ENCODE results near the gene AP4B1.

The AP4B1 gene

GRCh38 chr1:113929750-113930498 is 25.3 kb upstream of the AP4B1 start:
- Histone ChIP-seq H3K9ac (ENCODE audit: low read length) (peak overlapping the region; percentile 93), H3K4me1 (ENCODE audit: control insufficient read depth, insufficient read depth, low read length) (peaks cover 28% of the 10 kb centered on the region)
- peak; percentile 73 for DNase-seq (ENCODE audit: low read depth)

GRCh38 chr1:113928941-113929749 is 24.5 kb upstream of the AP4B1 start, which contains the start of gene HIPK1:
Gene HIPK1, plus strand, starts transcription at chr1:113929324.
- H3K9me3 ChIP-seq (ENCODE audit: control insufficient read depth, low read length): no peaks in the 10 kb centered on the region
- no peaks in the 10 kb centered on the region for H3K36me3 ChIP-seq (ENCODE audit: control insufficient read depth, insufficient read depth, low read length, severe bottlenecking)
- DNase-seq (ENCODE audit: low read depth): peak; percentile 98
- peak within 1 kb of the TSS; percentile 93 for H3K4me3 ChIP-seq (ENCODE audit: low read length)
- H3K9ac ChIP-seq (ENCODE audit: low read length): peak within 1 kb of the TSS; percentile 95
- H3K4me1 ChIP-seq (ENCODE audit: control insufficient read depth, insufficient read depth, low read length): peaks cover 28% of the 10 kb centered on the region
- H3K27me3 ChIP-seq (replicated peaks; ENCODE audit: control insufficient read depth, insufficient read depth, low read length): no peaks in the 10 kb centered on the region

More at GRCh38 chr1:113929750-113930498, 25.3 kb upstream of the AP4B1 start:
- H3K9me3 ChIP-seq (ENCODE audit: control insufficient read depth, low read length): no peaks in the 10 kb centered on the region
- H3K27me3 ChIP-seq (replicated peaks; ENCODE audit: control insufficient read depth, insufficient read depth, low read length): no peaks in the 10 kb centered on the region
- H3K36me3 ChIP-seq (ENCODE audit: control insufficient read depth, insufficient read depth, low read length, severe bottlenecking): no peaks in the 10 kb centered on the region
- peak overlapping the region; percentile 93 for H3K4me3 ChIP-seq (ENCODE audit: low read length)

GRCh38 chr1:113928187-113928930 is 23.8 kb upstream of the AP4B1 start:
- Histone ChIP-seq H3K4me3 (ENCODE audit: low read length) (peak overlapping the region; percentile 93), H3K36me3 (ENCODE audit: control insufficient read depth, insufficient read depth, low read length, severe bottlenecking) (no peaks in the 10 kb centered on the region), H3K4me1 (ENCODE audit: control insufficient read depth, insufficient read depth, low read length) (peaks cover 28% of the 10 kb centered on the region), H3K9me3 (ENCODE audit: control insufficient read depth, low read length) (no peaks in the 10 kb centered on the region), H3K27me3 (replicated peaks; ENCODE audit: control insufficient read depth, insufficient read depth, low read length) (no peaks in the 10 kb centered on the region), H3K9ac (ENCODE audit: low read length) (peak overlapping the region; percentile 95)
- DNase-seq (ENCODE audit: low read depth): peak; percentile 67

- Histone ChIP-seq H3K9me3 (ENCODE audit: control insufficient read depth, low read length) (no peaks in the 10 kb centered on the region), H3K36me3 (ENCODE audit: control insufficient read depth, insufficient read depth, low read length, severe bottlenecking) (no peaks in the 10 kb centered on the region), H3K27me3 (replicated peaks; ENCODE audit: control insufficient read depth, insufficient read depth, low read length) (no peaks in the 10 kb centered on the region), H3K4me3 (ENCODE audit: low read length) (no peak overlapping the region), H3K9ac (ENCODE audit: low read length) (no peak overlapping the region), H3K4me1 (ENCODE audit: control insufficient read depth, insufficient read depth, low read length) (peaks cover 10% of the 10 kb centered on the region)
- no peak for DNase-seq (ENCODE audit: low read depth)
These were observed 19.9 kb upstream of the AP4B1 start for GRCh38 chr1:113924473-113924872.

GRCh38 chr1:113922957-113923356 is 18.4 kb upstream of the AP4B1 start:
- Histone ChIP-seq H3K9me3 (ENCODE audit: control insufficient read depth, low read length) (no peaks in the 10 kb centered on the region), H3K36me3 (ENCODE audit: control insufficient read depth, insufficient read depth, low read length, severe bottlenecking) (no peaks in the 10 kb centered on the region), H3K27me3 (replicated peaks; ENCODE audit: control insufficient read depth, insufficient read depth, low read length) (no peaks in the 10 kb centered on the region), H3K4me3 (ENCODE audit: low read length) (no peak overlapping the region), H3K9ac (ENCODE audit: low read length) (no peak overlapping the region), H3K4me1 (ENCODE audit: control insufficient read depth, insufficient read depth, low read length) (peaks cover 2% of the 10 kb centered on the region)
- DNase-seq (ENCODE audit: low read depth): no peak

- Histone ChIP-seq H3K9ac (ENCODE audit: low read length) (no peak overlapping the region), H3K36me3 (ENCODE audit: control insufficient read depth, insufficient read depth, low read length, severe bottlenecking) (no peaks in the 10 kb centered on the region), H3K9me3 (ENCODE audit: control insufficient read depth, low read length) (no peaks in the 10 kb centered on the region), H3K4me1 (ENCODE audit: control insufficient read depth, insufficient read depth, low read length) (peaks cover 3% of the 10 kb centered on the region), H3K27me3 (replicated peaks; ENCODE audit: control insufficient read depth, insufficient read depth, low read length) (no peaks in the 10 kb centered on the region), H3K4me3 (ENCODE audit: low read length) (no peak overlapping the region)
- no peak for DNase-seq (ENCODE audit: low read depth)
These were observed 13.6 kb upstream of the AP4B1 start for GRCh38 chr1:113918243-113918642.

GRCh38 chr1:113917400-113918082 is 12.9 kb upstream of the AP4B1 start:
- DNase-seq (ENCODE audit: low read depth): peak; percentile 20
- Histone ChIP-seq H3K4me3 (ENCODE audit: low read length) (no peak overlapping the region), H3K27me3 (replicated peaks; ENCODE audit: control insufficient read depth, insufficient read depth, low read length) (no peaks in the 10 kb centered on the region), H3K9ac (ENCODE audit: low read length) (no peak overlapping the region), H3K9me3 (ENCODE audit: control insufficient read depth, low read length) (no peaks in the 10 kb centered on the region), H3K4me1 (ENCODE audit: control insufficient read depth, insufficient read depth, low read length) (peaks cover 10% of the 10 kb centered on the region), H3K36me3 (ENCODE audit: control insufficient read depth, insufficient read depth, low read length, severe bottlenecking) (no peaks in the 10 kb centered on the region)

GRCh38 chr1:113916974-113917373 is 12.4 kb upstream of the AP4B1 start:
- no peak for DNase-seq (ENCODE audit: low read depth)
- H3K36me3 ChIP-seq (ENCODE audit: control insufficient read depth, insufficient read depth, low read length, severe bottlenecking): no peaks in the 10 kb centered on the region
- H3K9ac ChIP-seq (ENCODE audit: low read length): no peak overlapping the region
- H3K9me3 ChIP-seq (ENCODE audit: control insufficient read depth, low read length): no peaks in the 10 kb centered on the region
- peaks cover 13% of the 10 kb centered on the region for H3K4me1 ChIP-seq (ENCODE audit: control insufficient read depth, insufficient read depth, low read length)
- H3K4me3 ChIP-seq (ENCODE audit: low read length): no peak overlapping the region
- no peaks in the 10 kb centered on the region for H3K27me3 ChIP-seq (replicated peaks; ENCODE audit: control insufficient read depth, insufficient read depth, low read length)

- no peaks in the 10 kb centered on the region for H3K9me3 ChIP-seq (ENCODE audit: control insufficient read depth, low read length)
- DNase-seq (ENCODE audit: low read depth): no peak
- peaks cover 13% of the 10 kb centered on the region for H3K36me3 ChIP-seq (ENCODE audit: control insufficient read depth, insufficient read depth, low read length, severe bottlenecking)
- H3K27me3 ChIP-seq (replicated peaks; ENCODE audit: control insufficient read depth, insufficient read depth, low read length): no peaks in the 10 kb centered on the region
- H3K4me1 ChIP-seq (ENCODE audit: control insufficient read depth, insufficient read depth, low read length): peaks cover 13% of the 10 kb centered on the region
- no peak overlapping the region for H3K4me3 ChIP-seq (ENCODE audit: low read length)
- H3K9ac ChIP-seq (ENCODE audit: low read length): no peak overlapping the region
These were observed 9.5 kb upstream of the AP4B1 start for GRCh38 chr1:113913887-113914664.

- H3K9ac ChIP-seq (ENCODE audit: low read length): peak overlapping the region; percentile 17
- DNase-seq (ENCODE audit: low read depth): no peak
- H3K4me1 ChIP-seq (ENCODE audit: control insufficient read depth, insufficient read depth, low read length): peaks cover 13% of the 10 kb centered on the region
- peaks cover 21% of the 10 kb centered on the region for H3K36me3 ChIP-seq (ENCODE audit: control insufficient read depth, insufficient read depth, low read length, severe bottlenecking)
- peak overlapping the region; percentile 28 for H3K4me3 ChIP-seq (ENCODE audit: low read length)
- no peaks in the 10 kb centered on the region for H3K9me3 ChIP-seq (ENCODE audit: control insufficient read depth, low read length)
- H3K27me3 ChIP-seq (replicated peaks; ENCODE audit: control insufficient read depth, insufficient read depth, low read length): no peaks in the 10 kb centered on the region
These were observed 8.7 kb upstream of the AP4B1 start for GRCh38 chr1:113913312-113913668.

Measured in adipocyte (in vitro differentiated cells).